Activated CD4-positive, alpha-beta T cell treated with anti-CD3 and anti-CD28 coated beads, Interleukin-2, Interleukin-6, amounts not matched to agents 100 ng/mL and 50 ng/mL, durations not matched to agents 16 hours and 8 hours (primary cell): ENCODE data around the gene CD160.
"Not testable (repeated sequence)": the region's sequence is repeated elsewhere in the genome, so short reads cannot be mapped to it uniquely, and the experiment has no call there.

ENCODE experiments used
- DNase-seq: peaks from one replicate; pipeline ENCODE4 v3.0.0-alpha.2; 2020

Gene CD160

GRCh38 chr1:145710291-145711027 lies 8.8 kb upstream of the CD160 start:
- no peak for DNase-seq

- DNase-seq: no peak
Observed at GRCh38 chr1:145711213-145711651, 8.1 kb upstream of the CD160 start.

- DNase-seq: no peak
Observed at GRCh38 chr1:145714524-145715111, 4.7 kb upstream of the CD160 start.

GRCh38 chr1:145716641-145717345 lies 2.5 kb upstream of the CD160 start:
- DNase-seq: no peak

GRCh38 chr1:145717833-145718232 lies 1.5 kb upstream of the CD160 start:
- DNase-seq: no peak

GRCh38 chr1:145718465-145718864 lies 834 bp upstream of the CD160 start:
- not testable (repeated sequence) for DNase-seq

- no peak for DNase-seq
Observed at GRCh38 chr1:145720556-145720877, 1.2 kb downstream of the CD160 start.

GRCh38 chr1:145720878-145721671 lies 1.8 kb downstream of the CD160 start:
- DNase-seq: peak; percentile 78

GRCh38 chr1:145726193-145726592 lies 6.9 kb downstream of the CD160 start:
- DNase-seq: not testable (repeated sequence)

- no peak for DNase-seq
Observed at GRCh38 chr1:145729196-145729595, 9.9 kb downstream of the CD160 start.

GRCh38 chr1:145729666-145730436 lies 10.6 kb downstream of the CD160 start:
- no peak for DNase-seq

GRCh38 chr1:145730467-145730866 lies 11.2 kb downstream of the CD160 start:
- no peak for DNase-seq

- no peak for DNase-seq
Observed at GRCh38 chr1:145730900-145731299, 11.6 kb downstream of the CD160 start.

GRCh38 chr1:145736191-145736590 lies 16.9 kb downstream of the CD160 start:
- DNase-seq: no peak

GRCh38 chr1:145740269-145740668 lies 21.0 kb downstream of the CD160 start:
- no peak for DNase-seq

- no peak for DNase-seq
Observed at GRCh38 chr1:145747398-145748247, 28.3 kb downstream of the CD160 start.

GRCh38 chr1:145750426-145750825 lies 31.1 kb downstream of the CD160 start:
- DNase-seq: no peak

GRCh38 chr1:145751491-145752037 lies 32.3 kb downstream of the CD160 start:
- DNase-seq: no peak

- DNase-seq: no peak
Observed at GRCh38 chr1:145757420-145757819, 38.1 kb downstream of the CD160 start.

- DNase-seq: no peak
Observed at GRCh38 chr1:145758116-145758515, 38.8 kb downstream of the CD160 start.

GRCh38 chr1:145758575-145758974 lies 39.3 kb downstream of the CD160 start:
- no peak for DNase-seq
